Neural progenitor cell (in vitro differentiated cells): ENCODE data around the gene MAGI1.

ENCODE experiments used
- CTCF ChIP-seq: fragments of 200-600 bp; sonication (generic); IDR thresholded peaks from 2 replicates; pipeline ENCODE4 v1.5.1; 2017; ENCODE audit warnings: antibody characterized with exemption, mild to moderate bottlenecking
- EZH2 ChIP-seq: fragments of 200-600 bp; sonication (generic); IDR thresholded peaks from 2 replicates; pipeline ENCODE4 v1.6.1; 2017; ENCODE audit warnings: antibody characterized with exemption, mild to moderate bottlenecking, moderate library complexity
- EZH2phosphoT487 ChIP-seq: fragments of 200-600 bp; sonication (generic); IDR thresholded peaks from 2 replicates; pipeline ENCODE4 v1.6.1; 2017; ENCODE audit warnings: antibody characterized with exemption

GRCh38 chr3:65401359-65402305 lies 637.1 kb downstream of the MAGI1 start:
- TF ChIP-seq EZH2phosphoT487: no peak
- TF ChIP-seq EZH2: no peak
- no peak for TF ChIP-seq CTCF
